Spleen (tissue), 11 donors: Measurements from ENCODE around the gene CHCHD2. TPM values are rescaled to one million over a fixed set of nuclear protein-coding genes. Genes with fewer than 3 reads are reported as not detected.
"Not testable (repeated sequence)": the region's sequence is repeated elsewhere in the genome, so short reads cannot be mapped to it uniquely, and the experiment has no call there.

Source experiments
- DNase-seq: peaks from one replicate; pipeline ENCODE4 v3.0.0-alpha.2; 2020
- H3K27ac ChIP-seq, 8 donors: fragments of 200-600 bp; sonication (generic) in 7 of 8; 1 replicate in 4 of 8; 2 replicates in 4 of 8; pipeline versions ENCODE4 v1.5.0 to v1.8.0; 2016 to 2021; ENCODE audit warnings: inconsistent platforms in 4 of 8, mild to moderate bottlenecking in 4 of 8, moderate library complexity in 1 of 8
- H3K27me3 ChIP-seq, 7 donors: fragments of 200-600 bp; sonication (generic) in 6 of 7; replicated peaks in 1 of 7; 1 replicate in 4 of 7; 2 replicates in 3 of 7; pipeline versions ENCODE4 v1.5.0 to v1.8.0; 2016 to 2021; ENCODE audit warnings: inconsistent platforms in 3 of 7, mild to moderate bottlenecking in 1 of 7
- H3K36me3 ChIP-seq, 6 donors: fragments of 200-600 bp; sonication (generic) in 5 of 6; 1 replicate in 4 of 6; 2 replicates in 2 of 6; pipeline versions ENCODE4 v1.5.0 to v1.8.0; 2016 to 2021; ENCODE audit warnings: inconsistent platforms in 2 of 6
- H3K4me1 ChIP-seq, 6 donors: fragments of 200-600 bp; sonication (generic) in 5 of 6; 1 replicate in 3 of 6; 2 replicates in 3 of 6; pipeline versions ENCODE4 v1.5.0 to v1.8.0; 2016 to 2021; ENCODE audit warnings: inconsistent platforms in 3 of 6
- H3K4me3 ChIP-seq, 8 donors: fragments of 200-600 bp; sonication (generic) in 7 of 8; 1 replicate in 4 of 8; 2 replicates in 4 of 8; pipeline versions ENCODE4 v1.5.0 to v1.8.0; 2016 to 2021; ENCODE audit warnings: inconsistent platforms in 4 of 8, mild to moderate bottlenecking in 4 of 8, moderate library complexity in 2 of 8
- H3K9me3 ChIP-seq, 8 donors: fragments of 200-600 bp; sonication (generic) in 7 of 8; 1 replicate in 4 of 8; 2 replicates in 4 of 8; pipeline versions ENCODE4 v1.5.0 to v1.8.0; 2016 to 2021; ENCODE audit warnings: inconsistent platforms in 4 of 8
- POLR2A ChIP-seq, 3 donors: fragments of 450-650 bp; IDR thresholded peaks; one replicate each; pipeline ENCODE4 v1.5.1; 2017; ENCODE audit warnings: antibody characterized with exemption in 3 of 3, mild to moderate bottlenecking in 1 of 3
- POLR2AphosphoS5 ChIP-seq, 3 donors: sonication (generic); formaldehyde crosslinking; IDR thresholded peaks; one replicate each; pipeline ENCODE4 v1.5.1; 2017; ENCODE audit warnings: antibody characterized with exemption in 3 of 3
- WGBS, 5 donors: extraction: QIAGEN DNeasy Blood & Tissue Kit in 3 of 5; methylation state at CpG; one replicate each; pipeline versions ENCODE4 v1.1.5 to v1.1.7; 2013 to 2018; 5-methylcytosine and 5-hydroxymethylcytosine counted together
- intact Hi-C: fragments of 100-400 bp; cut with DNase I; formaldehyde crosslinking; loops from one replicate; pipeline ENCODE4 v1.15.0; 2023; ENCODE audit warnings: low total_unique reads
- polyA plus RNA-seq, 3 donors: library from polyadenylated mRNA; stranded (reverse); fragments of 200-250 nt; gene quantifications; one replicate each; pipeline ENCODE4 v1.2.1, GENCODE V29; 2013
- total RNA-seq, 7 donors: library from RNA; depleted of rRNA in 3 of 7; stranded (reverse); fragments of >200 nt in 3 of 7; fragmentation: NEBNext Ultra II Directional in 4 of 7; extraction: Animal tissue kit (Norgen Biotek cat#: 25700) in 4 of 7; gene quantifications; one replicate each; pipeline versions ENCODE4 v1.1.0 to v1.2.1, GENCODE V29; 2016 to 2021
- TF ChIP-seq, protein P1 (sequence below), 11 experiments: fragments of 200-600 bp in 7 of 11; fragments of 450-650 bp in 4 of 11; sonication (generic) in 4 of 11; IDR thresholded peaks in 8 of 11; conservative IDR thresholded peaks in 3 of 11; 1 replicate in 7 of 11; 2 replicates in 4 of 11; pipeline versions ENCODE4 v1.4.0 to v1.8.0; 2016 to 2021; ENCODE audit warnings: antibody characterized with exemption in 11 of 11, inconsistent platforms in 4 of 11, mild to moderate bottlenecking in 1 of 11
- donor health status: healthy with polysubstance abuse.
- donor health status: DM: no; HTN: no; CAD: no; lungs with moderate emphysema.
- donor health status: DM: no; HTN: no; CAD: no.
- donor health status: Bipolar disorder and iron deficiency.
- donor health status: healthy.
- donor health status: DM: no; HTN: no; CAD: no.
- donor health status: DM: yes; HTN: yes; CAD: no.

CHCHD2 gene
- total and polyA plus RNA-seq, 10 donors = 192 to 476 (median 271) TPM

DNA sequence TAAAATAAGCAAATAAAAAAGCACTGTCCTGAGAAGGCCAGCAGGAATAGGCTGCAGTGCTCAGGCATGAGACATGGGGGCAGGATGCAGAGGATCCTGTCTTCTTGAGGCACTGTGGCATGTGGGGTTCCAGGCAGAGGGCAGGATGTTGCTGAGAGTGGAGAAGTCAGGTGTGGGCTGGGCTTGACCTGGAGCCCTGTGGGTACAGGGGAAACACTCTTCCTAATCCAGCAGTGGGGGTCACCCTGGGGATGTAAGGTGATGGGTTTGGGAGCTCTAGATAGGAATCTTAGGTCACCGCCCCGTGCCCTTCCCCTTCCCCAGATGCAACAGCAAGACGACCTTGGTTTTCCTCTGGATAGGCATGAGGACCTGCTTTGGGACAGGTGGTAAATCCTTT lies 28.6 kb downstream of the CHCHD2 start:
- DNase-seq = peak; percentile 23
- Histone ChIP-seq H3K27ac (no peak overlapping the region), H3K4me1 (peaks cover 0 to 36% (median 1%) of the 10 kb centered on the region in 6 donors), H3K4me3 (no peak overlapping the region), H3K27me3 (no peaks in the 10 kb centered on the region), H3K36me3 (peaks cover 0 to 80% (median 33%) of the 10 kb centered on the region in 6 donors), H3K9me3 (no peaks in the 10 kb centered on the region)
- intact Hi-C loops = loop anchor here (10.0 kb wide), 1 partner anchor 433 kb away; no protein-coding TSS in a partner anchor
- 90 to 100% (median 93%) methylated on average over 3 of the region's 3 CpGs for WGBS, 5 donors
- TF ChIP-seq POLR2A (IDR thresholded peaks at IDR 0.05) (no peak), POLR2AphosphoS5 (IDR thresholded peaks at IDR 0.05) (no peak)
- TF ChIP-seq, protein P1, sequence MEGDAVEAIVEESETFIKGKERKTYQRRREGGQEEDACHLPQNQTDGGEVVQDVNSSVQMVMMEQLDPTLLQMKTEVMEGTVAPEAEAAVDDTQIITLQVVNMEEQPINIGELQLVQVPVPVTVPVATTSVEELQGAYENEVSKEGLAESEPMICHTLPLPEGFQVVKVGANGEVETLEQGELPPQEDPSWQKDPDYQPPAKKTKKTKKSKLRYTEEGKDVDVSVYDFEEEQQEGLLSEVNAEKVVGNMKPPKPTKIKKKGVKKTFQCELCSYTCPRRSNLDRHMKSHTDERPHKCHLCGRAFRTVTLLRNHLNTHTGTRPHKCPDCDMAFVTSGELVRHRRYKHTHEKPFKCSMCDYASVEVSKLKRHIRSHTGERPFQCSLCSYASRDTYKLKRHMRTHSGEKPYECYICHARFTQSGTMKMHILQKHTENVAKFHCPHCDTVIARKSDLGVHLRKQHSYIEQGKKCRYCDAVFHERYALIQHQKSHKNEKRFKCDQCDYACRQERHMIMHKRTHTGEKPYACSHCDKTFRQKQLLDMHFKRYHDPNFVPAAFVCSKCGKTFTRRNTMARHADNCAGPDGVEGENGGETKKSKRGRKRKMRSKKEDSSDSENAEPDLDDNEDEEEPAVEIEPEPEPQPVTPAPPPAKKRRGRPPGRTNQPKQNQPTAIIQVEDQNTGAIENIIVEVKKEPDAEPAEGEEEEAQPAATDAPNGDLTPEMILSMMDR (IDR thresholded peaks at IDR 0.05 in 8 of 11, conservative IDR thresholded peaks at IDR 0.05 in 3 of 11) = no peak

DNA sequence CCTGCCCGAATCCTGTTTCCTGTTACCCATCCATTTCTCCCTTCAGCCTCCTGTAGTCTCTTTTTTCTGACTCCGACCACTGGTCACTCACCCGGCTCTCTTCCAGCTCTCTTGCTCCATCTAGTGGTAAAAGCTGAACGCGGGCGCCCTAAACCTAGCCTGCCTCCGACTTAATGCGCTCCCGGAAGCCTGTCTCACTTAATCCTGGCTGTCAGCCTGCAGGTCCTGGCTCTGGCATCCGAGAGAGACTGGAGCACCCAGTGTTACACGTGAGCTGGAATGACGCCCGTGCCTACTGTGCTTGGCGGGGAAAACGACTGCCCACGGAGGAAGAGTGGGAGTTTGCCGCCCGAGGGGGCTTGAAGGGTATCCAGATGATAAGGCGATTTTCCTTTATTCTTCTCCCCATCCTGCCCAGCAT lies 31.9 kb downstream of the CHCHD2 start:
- H3K36me3 ChIP-seq = peaks cover 0 to 80% (median 51%) of the 10 kb centered on the region in 6 donors
- H3K9me3 ChIP-seq = no peaks in the 10 kb centered on the region
- H3K4me3 ChIP-seq = no peak overlapping the region
- WGBS, 5 donors = 25 to 37% (median 27%) methylated on average over 19 of the region's 19 CpGs
- H3K27me3 ChIP-seq = no peaks in the 10 kb centered on the region
- peak; percentile 92 for DNase-seq
- H3K27ac ChIP-seq = no peak overlapping the region
- intact Hi-C loops = loop anchor here (5.0 to 10.0 kb wide), 2 partner anchors 72 to 430 kb away; no protein-coding TSS in a partner anchor
- peaks cover 0 to 13% (median 1%) of the 10 kb centered on the region in 6 donors for H3K4me1 ChIP-seq
- TF ChIP-seq, protein P1 (IDR thresholded peaks at IDR 0.05 in 8 of 11, conservative IDR thresholded peaks at IDR 0.05 in 3 of 11) = peak; percentile 86 to 97 (median 91)
- TF ChIP-seq POLR2AphosphoS5 (IDR thresholded peaks at IDR 0.05) (peak; percentile 52 to 55 (median 52)), POLR2A (IDR thresholded peaks at IDR 0.05) (no peak)

- H3K36me3 ChIP-seq = peaks cover 0 to 53% (median 41%) of the 10 kb centered on the region in 6 donors
- peaks cover 0 to 45% (median 26%) of the 10 kb centered on the region in 6 donors for H3K4me1 ChIP-seq
- WGBS, 5 donors = 96 to 97% (median 96%) methylated on average over 13 of the region's 13 CpGs
- H3K4me3 ChIP-seq, intact Hi-C loops, H3K27me3 ChIP-seq, H3K9me3 ChIP-seq, H3K27ac ChIP-seq: not testable (repeated sequence)
- peak; percentile 62 for DNase-seq
Measured at GRCh38 chr7:56066376-56066775, 39.9 kb downstream of the CHCHD2 start.

DNA sequence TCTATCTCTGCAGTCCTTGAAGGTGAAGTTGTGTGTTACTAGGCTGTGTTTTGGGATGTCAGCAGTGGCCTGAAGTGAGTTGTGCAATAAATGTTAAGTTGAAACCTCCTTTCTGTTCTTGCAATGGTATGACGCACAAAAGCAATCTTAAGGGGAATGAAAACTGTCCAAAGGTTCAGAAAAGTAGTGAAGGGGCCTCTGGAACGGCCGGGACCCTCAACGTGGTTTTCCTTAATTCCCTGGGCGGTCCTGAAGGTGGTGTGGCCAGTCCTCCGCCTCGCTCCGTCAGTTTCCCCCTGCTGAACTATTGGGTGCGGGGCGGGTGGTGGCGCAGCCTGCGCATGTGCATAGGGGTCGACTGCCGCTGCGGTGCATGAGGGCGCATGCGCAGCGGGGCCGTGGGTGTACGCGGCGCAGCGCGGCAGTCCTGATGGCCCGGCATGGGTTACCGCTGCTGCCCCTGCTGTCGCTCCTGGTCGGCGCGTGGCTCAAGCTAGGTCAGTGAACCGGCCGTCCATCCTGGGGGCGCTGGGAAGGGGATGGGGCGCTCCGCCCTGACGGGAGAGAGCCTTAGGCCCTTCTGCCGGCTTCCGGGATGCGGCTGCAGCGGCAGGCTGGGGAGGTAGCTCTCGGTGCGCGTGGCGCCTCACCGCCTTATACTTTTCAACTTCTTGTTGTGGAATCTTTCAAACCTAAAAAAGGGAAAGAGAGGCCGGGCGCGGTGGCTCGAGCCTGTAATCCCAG lies 42.2 kb downstream of the CHCHD2 start, which contains the start of gene SUMF2:
SUMF2 (plus strand) TSS at position 405 of the 744 bp plus-strand sequence; CDS start at position 431, 26 bp downstream.
- Histone ChIP-seq H3K9me3 (no peaks in the 10 kb centered on the region), H3K36me3 (peaks cover 0 to 53% (median 40%) of the 10 kb centered on the region in 6 donors), H3K4me1 (peaks cover 0 to 51% (median 26%) of the 10 kb centered on the region in 6 donors), H3K27me3 (no peaks in the 10 kb centered on the region), H3K4me3 (peak within 1 kb of the TSS; percentile 84 to 99 (median 89)), H3K27ac (peak within 1 kb of the TSS; percentile 91 to 97 (median 92))
- 0 to 1% (median 0%) methylated on average over 39 to 49 of the region's 49 CpGs for WGBS, 5 donors
- peak; percentile 96 for DNase-seq
- TF ChIP-seq POLR2AphosphoS5 (IDR thresholded peaks at IDR 0.05) = peak; percentile 98
- TF ChIP-seq, protein P1 (IDR thresholded peaks at IDR 0.05 in 8 of 11, conservative IDR thresholded peaks at IDR 0.05 in 3 of 11) = peak in 6 of 11 experiments; percentile 13 to 36 (median 22)
- TF ChIP-seq POLR2A (IDR thresholded peaks at IDR 0.05) = peak in 1 of 3 donors; percentile 66
- intact Hi-C loops = no loop called here
